Right ventricle myocardium inferior (tissue), 1 donor: ENCODE measurements around the gene SETMAR. TPM values are rescaled to one million over a fixed set of nuclear protein-coding genes. Genes with fewer than 3 reads are reported as not detected.

ENCODE experiments used
- total RNA-seq: library from RNA; stranded (reverse); fragmentation: NEBNext Ultra II Directional; extraction: Animal tissue kit (Norgen Biotek cat#: 25700); gene quantifications from one replicate; pipeline ENCODE4 v1.2.1, GENCODE V29; 2021
- donor health status: DM: no; HTN: yes; CAD: no; lungs with severe emphysema.

The SETMAR gene
- total RNA-seq, 1 donor from 2014 or later, result 15.9 TPM

Other genes with a start within 250 kb of the SETMAR start
- 8.4 TPM for gene SUMF1, start 163.9 kb downstream of the SETMAR start, total RNA-seq
- gene ITPR1, start 190.0 kb downstream of the SETMAR start, total RNA-seq, result 22.4 TPM